Left colon (tissue), 2 donors: ENCODE data around the gene DCHS1. TPM values are rescaled to one million over a fixed set of nuclear protein-coding genes. Genes with fewer than 3 reads are reported as not detected.

Source experiments
- ATAC-seq: fragments of 200-7000 bp; cut with Tn5 transposase; one replicate; pipeline ENCODE4 v1.9.1; 2020; ENCODE audit warnings: mild to moderate bottlenecking, moderate library complexity
- DNase-seq, 2 donors: peaks; one replicate each; pipeline ENCODE4 v3.0.0-alpha.2; 2020
- intact Hi-C, 2 donors: fragments of 100-400 bp; cut with DNase I in 1 of 2; cut with micrococcal nuclease in 1 of 2; formaldehyde crosslinking; loops; one replicate each; pipeline versions ENCODE4 v1.11.2 to v1.14.0; 2022; cut with DNase I, micrococcal nuclease
- total RNA-seq, 2 donors: library from RNA; stranded (reverse); fragmentation: NEBNext Ultra II Directional; extraction: Animal tissue kit (Norgen Biotek cat#: 25700); gene quantifications; one replicate each; pipeline ENCODE4 v1.2.1, GENCODE V29; 2021
- donor health status: DM: no; HTN: no; CAD: no.
- donor health status: DM: yes; HTN: yes; CAD: no.

The DCHS1 gene
- total RNA-seq, 2 donors from 2014 or later, result 2.8 to 7.6 TPM

- ATAC-seq (peak; percentile 9), DNase-seq (no peak)
- intact Hi-C loops, result no loop called here
These were observed 68.9 kb downstream of the DCHS1 start for GRCh38 chr11:6586434-6587359.

- intact Hi-C loops, result no loop called here
- DNase-seq, result no peak
- no peak for ATAC-seq
These were observed 71.1 kb downstream of the DCHS1 start for GRCh38 chr11:6584528-6584927.

- DNase-seq (no peak), ATAC-seq (no peak)
- intact Hi-C loops, result no loop called here
These were observed 72.0 kb downstream of the DCHS1 start for GRCh38 chr11:6583584-6583983.

- intact Hi-C loops, result no loop called here
- ATAC-seq (no peak), DNase-seq (no peak)
These were observed 75.9 kb downstream of the DCHS1 start for GRCh38 chr11:6579681-6580080.

GRCh38 chr11:6578134-6578533 is 77.5 kb downstream of the DCHS1 start:
- intact Hi-C loops, result no loop called here
- no peak for ATAC-seq

GRCh38 chr11:6576471-6577373 is 78.9 kb downstream of the DCHS1 start:
- intact Hi-C loops, result no loop called here
- no peak for DNase-seq
- no peak for ATAC-seq

More at GRCh38 chr11:6578134-6578533, 77.5 kb downstream of the DCHS1 start:
- DNase-seq, result no peak

- no peak for DNase-seq
- no peak for ATAC-seq
- intact Hi-C loops, result no loop called here
These were observed 80.5 kb downstream of the DCHS1 start for GRCh38 chr11:6574816-6575715.

GRCh38 chr11:6572215-6572614 is 83.4 kb downstream of the DCHS1 start:
- ATAC-seq (no peak), DNase-seq (no peak)
- intact Hi-C loops, result no loop called here

GRCh38 chr11:6571434-6572008 is 84.1 kb downstream of the DCHS1 start:
- intact Hi-C loops, result no loop called here
- no peak for ATAC-seq
- no peak for DNase-seq

Other genes with a start within 250 kb of the DCHS1 start
- gene APBB1, start 236.7 kb downstream of the DCHS1 start, total RNA-seq, result 10 to 100 TPM in 1 of 2 donors, 1 to 10 TPM in 1; 5.2 to 11.2 TPM
- 1 to 10 TPM; 2.4 to 2.5 TPM for gene HPX, start 214.8 kb downstream of the DCHS1 start, total RNA-seq
- gene TRIM3, start 181.9 kb downstream of the DCHS1 start, total RNA-seq, result 10 to 100 TPM; 37.6 to 49.3 TPM
- gene ARFIP2, start 174.5 kb downstream of the DCHS1 start, total RNA-seq, result 10 to 100 TPM; 70.2 to 85.6 TPM
- gene TIMM10B, start 174.3 kb downstream of the DCHS1 start, total RNA-seq, result 10 to 100 TPM; 47.8 to 48.6 TPM
- gene DNHD1, start 158.5 kb downstream of the DCHS1 start, total RNA-seq, result 10 to 100 TPM; 11.8 to 18.9 TPM
- 10 to 100 TPM; 16.5 to 16.8 TPM for gene RRP8, start 52.2 kb downstream of the DCHS1 start, total RNA-seq
- 100 to 1,000 TPM in 1 of 2 donors, 10 to 100 TPM in 1; 92.7 to 149 TPM for gene ILK, start 52.0 kb downstream of the DCHS1 start, total RNA-seq
- gene TAF10, start 43.6 kb downstream of the DCHS1 start, total RNA-seq, result 100 to 1,000 TPM; 113 to 146 TPM
- 100 to 1,000 TPM in 1 of 2 donors, 10 to 100 TPM in 1; 71.7 to 105 TPM for gene TPP1, start 36.4 kb downstream of the DCHS1 start, total RNA-seq
- gene MRPL17, start 27.5 kb upstream of the DCHS1 start, total RNA-seq, result 10 to 100 TPM; 24.7 to 29.9 TPM
- gene OR2AG2, start 116.2 kb upstream of the DCHS1 start, total RNA-seq, result under 1 TPM; 0.11 to 0.21 TPM
- gene OR2AG1, start 127.2 kb upstream of the DCHS1 start, total RNA-seq, result not detected
- under 1 TPM; 0.08 to 0.43 TPM for gene OR6A2, start 143.9 kb upstream of the DCHS1 start, total RNA-seq
- gene OR10A5, start 189.9 kb upstream of the DCHS1 start, total RNA-seq, result not detected
- gene OR10A2, start 207.2 kb upstream of the DCHS1 start, total RNA-seq, result not detected
- not detected for gene OR10A4, start 220.8 kb upstream of the DCHS1 start, total RNA-seq
- 1 to 10 TPM in 1 of 2 donors, under 1 TPM in 1; 0.22 to 1.0 TPM for gene OR2D2, start 236.7 kb upstream of the DCHS1 start, total RNA-seq